GM21576 (cell line): ENCODE measurements around the gene HNMT.
"Not testable (repeated sequence)": the region's sequence is repeated elsewhere in the genome, so short reads cannot be mapped to it uniquely, and the experiment has no call there.

Source experiments
- ATAC-seq: cut with Tn5 transposase; IDR thresholded peaks from one replicate; pipeline ENCODE4 v1.9.1; 2021; ENCODE audit warnings: mild to moderate bottlenecking, moderate library complexity; ENCODE audit not compliant: unreplicated experiment

Gene HNMT

GRCh38 chr2:138037090-138037489 lies 72.8 kb downstream of the HNMT start:
- ATAC-seq: no peak

- no peak for ATAC-seq
These were observed 76.3 kb downstream of the HNMT start for GRCh38 chr2:138040616-138041015.

- no peak for ATAC-seq
These were observed 78.0 kb downstream of the HNMT start for GRCh38 chr2:138042311-138042710.

GRCh38 chr2:138043588-138043987 lies 79.3 kb downstream of the HNMT start:
- ATAC-seq: not testable (repeated sequence)

GRCh38 chr2:138058427-138058826 lies 94.2 kb downstream of the HNMT start:
- ATAC-seq: no peak

- no peak for ATAC-seq
These were observed 95.4 kb downstream of the HNMT start for GRCh38 chr2:138059487-138060300.

GRCh38 chr2:138060301-138060635 lies 96.0 kb downstream of the HNMT start:
- no peak for ATAC-seq

GRCh38 chr2:138061961-138062360 lies 97.7 kb downstream of the HNMT start:
- no peak for ATAC-seq

GRCh38 chr2:138063181-138063580 lies 98.9 kb downstream of the HNMT start:
- no peak for ATAC-seq
